ENCODE results near the gene IFNL2.
A peak's percentile ranks its signal among the peaks of the same experiment; 100 is the strongest.
"Not testable (repeated sequence)": the region's sequence is repeated elsewhere in the genome, so short reads cannot be mapped to it uniquely, and the experiment has no call there.

Gene IFNL2

GRCh38 chr19:39297931-39298634 lies 29.9 kb downstream of the IFNL2 start:
- no peak for DNase-seq

- no peak for DNase-seq
Observed at GRCh38 chr19:39299404-39299803, 31.2 kb downstream of the IFNL2 start.

GRCh38 chr19:39299832-39300231 lies 31.6 kb downstream of the IFNL2 start:
- no peak for DNase-seq

GRCh38 chr19:39301021-39301420 lies 32.8 kb downstream of the IFNL2 start:
- no peak for DNase-seq

- DNase-seq: no peak
Observed at GRCh38 chr19:39301562-39301961, 33.4 kb downstream of the IFNL2 start.

- no peak for DNase-seq
Observed at GRCh38 chr19:39303373-39304184, 35.4 kb downstream of the IFNL2 start.

- DNase-seq: no peak
Observed at GRCh38 chr19:39304185-39304513, 36.0 kb downstream of the IFNL2 start.

- no peak for DNase-seq
Observed at GRCh38 chr19:39304701-39305571, 36.7 kb downstream of the IFNL2 start.

GRCh38 chr19:39306075-39306474 lies 37.9 kb downstream of the IFNL2 start:
- no peak for DNase-seq

- DNase-seq: peak; percentile 53
Observed at GRCh38 chr19:39307046-39307821, 39.0 kb downstream of the IFNL2 start.

GRCh38 chr19:39307822-39308530 lies 39.8 kb downstream of the IFNL2 start:
- DNase-seq: no peak

- DNase-seq: no peak
Observed at GRCh38 chr19:39308531-39309304, 40.5 kb downstream of the IFNL2 start.

GRCh38 chr19:39309305-39309670 lies 41.1 kb downstream of the IFNL2 start:
- DNase-seq: not testable (repeated sequence)

- no peak for DNase-seq
Observed at GRCh38 chr19:39310558-39311311, 42.5 kb downstream of the IFNL2 start.

- DNase-seq: no peak
Observed at GRCh38 chr19:39314016-39314728, 46.0 kb downstream of the IFNL2 start.

GRCh38 chr19:39315933-39316332 lies 47.7 kb downstream of the IFNL2 start:
- DNase-seq: no peak

GRCh38 chr19:39316627-39317321 lies 48.6 kb downstream of the IFNL2 start:
- no peak for DNase-seq

- no peak for DNase-seq
Observed at GRCh38 chr19:39317476-39317875, 49.3 kb downstream of the IFNL2 start.

GRCh38 chr19:39318071-39318470 lies 49.9 kb downstream of the IFNL2 start:
- DNase-seq: no peak
